Stimulated activated memory B cell treated with anti-CD40 and anti-IgM and Interleukin-4, amounts not matched to agents 10 μg/mL and 1 μg/mL and 100 μg/mL, for 72 hours (primary cell): ENCODE results near the gene MLNR.

Experiments used
- ATAC-seq: fragments of 150-1000 bp; cut with Tn5 transposase; 2 replicates; pipeline ENCODE4 v1.10.0; 2021
- H3K27ac Mint-ChIP-seq: one replicate; pipeline ENCODE4 v1.8.0; 2022; ENCODE audit warnings: mild to moderate bottlenecking, mixed read lengths
- H3K27me3 Mint-ChIP-seq: one replicate; pipeline ENCODE4 v1.8.0; 2022; ENCODE audit warnings: mixed read lengths
- H3K36me3 Mint-ChIP-seq: one replicate; pipeline ENCODE4 v1.8.0; 2022; ENCODE audit warnings: mixed read lengths
- H3K4me1 Mint-ChIP-seq: one replicate; pipeline ENCODE4 v1.8.0; 2022; ENCODE audit warnings: mixed read lengths
- H3K4me3 Mint-ChIP-seq: one replicate; pipeline ENCODE4 v1.8.0; 2022; ENCODE audit warnings: mild to moderate bottlenecking, moderate library complexity, mixed read lengths
- H3K9me3 Mint-ChIP-seq: one replicate; pipeline ENCODE4 v1.8.0; 2022; ENCODE audit warnings: mixed read lengths

MLNR gene, protein sequence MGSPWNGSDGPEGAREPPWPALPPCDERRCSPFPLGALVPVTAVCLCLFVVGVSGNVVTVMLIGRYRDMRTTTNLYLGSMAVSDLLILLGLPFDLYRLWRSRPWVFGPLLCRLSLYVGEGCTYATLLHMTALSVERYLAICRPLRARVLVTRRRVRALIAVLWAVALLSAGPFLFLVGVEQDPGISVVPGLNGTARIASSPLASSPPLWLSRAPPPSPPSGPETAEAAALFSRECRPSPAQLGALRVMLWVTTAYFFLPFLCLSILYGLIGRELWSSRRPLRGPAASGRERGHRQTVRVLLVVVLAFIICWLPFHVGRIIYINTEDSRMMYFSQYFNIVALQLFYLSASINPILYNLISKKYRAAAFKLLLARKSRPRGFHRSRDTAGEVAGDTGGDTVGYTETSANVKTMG

DNA sequence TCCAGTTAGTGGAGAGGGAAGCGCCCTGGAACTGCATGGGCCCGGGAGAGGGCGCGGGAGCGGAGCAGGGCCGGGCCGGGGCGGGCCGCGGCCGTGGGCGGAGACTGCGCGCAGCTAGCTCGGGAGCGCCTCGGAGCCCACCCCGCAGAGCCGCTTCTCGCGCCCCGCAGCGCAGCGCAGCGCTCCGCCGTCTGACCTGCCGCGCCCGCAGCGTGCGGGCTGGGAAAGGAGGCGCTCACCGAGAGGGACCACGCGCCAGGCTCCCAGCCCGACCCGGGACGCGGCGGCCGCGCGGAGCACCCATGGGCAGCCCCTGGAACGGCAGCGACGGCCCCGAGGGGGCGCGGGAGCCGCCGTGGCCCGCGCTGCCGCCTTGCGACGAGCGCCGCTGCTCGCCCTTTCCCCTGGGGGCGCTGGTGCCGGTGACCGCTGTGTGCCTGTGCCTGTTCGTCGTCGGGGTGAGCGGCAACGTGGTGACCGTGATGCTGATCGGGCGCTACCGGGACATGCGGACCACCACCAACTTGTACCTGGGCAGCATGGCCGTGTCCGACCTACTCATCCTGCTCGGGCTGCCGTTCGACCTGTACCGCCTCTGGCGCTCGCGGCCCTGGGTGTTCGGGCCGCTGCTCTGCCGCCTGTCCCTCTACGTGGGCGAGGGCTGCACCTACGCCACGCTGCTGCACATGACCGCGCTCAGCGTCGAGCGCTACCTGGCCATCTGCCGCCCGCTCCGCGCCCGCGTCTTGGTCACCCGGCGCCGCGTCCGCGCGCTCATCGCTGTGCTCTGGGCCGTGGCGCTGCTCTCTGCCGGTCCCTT is at the start of gene MLNR:
Gene MLNR, plus strand, starts transcription at position 303 of the 820 bp plus-strand sequence. Its CDS starts 0 bp downstream, at position 303.
- peak within 1 kb of the TSS; percentile 62 for H3K4me3 Mint-ChIP-seq
- peak within 1 kb of the TSS; percentile 58 for H3K27ac Mint-ChIP-seq
- H3K9me3 Mint-ChIP-seq = peaks cover 7% of the 10 kb centered on the region
- H3K36me3 Mint-ChIP-seq = peaks cover 6% of the 10 kb centered on the region
- peaks cover 12% of the 10 kb centered on the region for H3K4me1 Mint-ChIP-seq
- peak; percentile 44 for ATAC-seq
- H3K27me3 Mint-ChIP-seq = peaks cover 60% of the 10 kb centered on the region

GRCh38 chr13:49171359-49171758 is 48.8 kb upstream of the MLNR start:
- no peaks in the 10 kb centered on the region for H3K27me3 Mint-ChIP-seq
- H3K4me3 Mint-ChIP-seq = no peak overlapping the region
- no peak for ATAC-seq
- H3K36me3 Mint-ChIP-seq = peaks cover 22% of the 10 kb centered on the region
- no peak overlapping the region for H3K27ac Mint-ChIP-seq
- peaks cover under 1% of the 10 kb centered on the region for H3K4me1 Mint-ChIP-seq
- H3K9me3 Mint-ChIP-seq = no peaks in the 10 kb centered on the region

DNA sequence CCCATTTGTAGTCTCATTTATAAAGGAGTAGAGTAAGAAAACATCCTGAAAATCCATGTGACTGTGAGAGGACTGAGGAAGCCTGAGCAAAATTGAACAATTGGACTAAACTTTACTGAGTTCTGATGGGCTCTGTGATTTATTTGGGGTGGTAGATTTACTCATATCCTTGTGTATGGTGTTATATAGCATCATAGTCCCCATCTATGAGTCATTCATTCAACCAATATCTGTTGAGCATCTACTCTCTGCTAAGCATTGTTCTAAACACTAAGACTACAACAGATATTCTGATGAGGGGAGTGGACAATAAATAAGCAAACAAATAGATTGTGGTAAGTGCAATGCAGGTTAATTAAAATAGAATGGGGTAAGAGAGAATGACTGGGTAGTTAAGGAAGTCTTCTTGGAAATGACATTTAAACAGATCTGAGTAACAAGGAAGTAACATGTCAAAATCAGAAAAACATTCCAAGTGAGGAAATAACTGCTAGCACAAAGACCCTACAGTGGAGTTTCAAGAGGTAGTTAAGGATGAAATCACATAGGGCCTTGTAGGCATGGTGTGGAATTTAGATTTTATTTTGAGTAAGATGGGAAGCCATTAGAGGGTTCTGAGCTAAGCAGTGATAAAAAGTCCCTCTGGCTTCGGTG is 36.3 kb upstream of the MLNR start:
- H3K9me3 Mint-ChIP-seq = no peaks in the 10 kb centered on the region
- no peaks in the 10 kb centered on the region for H3K27me3 Mint-ChIP-seq
- ATAC-seq = no peak
- no peak overlapping the region for H3K27ac Mint-ChIP-seq
- no peak overlapping the region for H3K4me3 Mint-ChIP-seq
- no peaks in the 10 kb centered on the region for H3K4me1 Mint-ChIP-seq
- H3K36me3 Mint-ChIP-seq = peaks cover 25% of the 10 kb centered on the region

DNA sequence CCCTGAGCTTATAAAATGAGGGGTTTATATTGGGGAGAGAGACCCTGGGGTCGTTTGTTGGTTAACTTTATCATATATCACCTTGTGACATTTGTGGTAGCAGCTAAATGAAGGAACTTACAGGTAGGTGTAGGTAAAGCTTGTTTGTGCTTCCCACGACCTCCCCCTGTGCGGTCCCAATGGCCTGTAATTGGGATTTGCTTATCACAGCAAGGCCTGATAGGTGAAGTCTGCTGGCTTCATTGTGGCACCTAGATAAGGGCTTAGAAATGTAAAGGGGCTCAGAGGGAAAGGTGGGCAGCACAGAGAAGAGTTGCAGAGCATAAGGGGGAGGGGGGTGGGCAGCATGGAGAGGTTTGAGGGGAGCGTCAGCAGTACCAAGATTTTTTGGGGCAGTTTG is 35.5 kb upstream of the MLNR start:
- no peak for ATAC-seq
- Mint-ChIP-seq H3K4me1 (no peaks in the 10 kb centered on the region), H3K9me3 (no peaks in the 10 kb centered on the region), H3K36me3 (peaks cover 21% of the 10 kb centered on the region), H3K27me3 (no peaks in the 10 kb centered on the region), H3K27ac (no peak overlapping the region), H3K4me3 (no peak overlapping the region)

- H3K27ac Mint-ChIP-seq = no peak overlapping the region
Observed at GRCh38 chr13:49185264-49185663, 34.9 kb upstream of the MLNR start.

GRCh38 chr13:49190901-49191300 is 29.2 kb upstream of the MLNR start:
- Mint-ChIP-seq H3K27me3 (no peaks in the 10 kb centered on the region), H3K27ac (no peak overlapping the region), H3K36me3 (peaks cover 22% of the 10 kb centered on the region), H3K9me3 (no peaks in the 10 kb centered on the region), H3K4me1 (no peaks in the 10 kb centered on the region), H3K4me3 (no peak overlapping the region)
- no peak for ATAC-seq

More at GRCh38 chr13:49185264-49185663, 34.9 kb upstream of the MLNR start:
- peak; percentile 95 for ATAC-seq
- Mint-ChIP-seq H3K4me1 (no peaks in the 10 kb centered on the region), H3K4me3 (no peak overlapping the region), H3K36me3 (peaks cover 17% of the 10 kb centered on the region), H3K9me3 (no peaks in the 10 kb centered on the region), H3K27me3 (no peaks in the 10 kb centered on the region)

DNA sequence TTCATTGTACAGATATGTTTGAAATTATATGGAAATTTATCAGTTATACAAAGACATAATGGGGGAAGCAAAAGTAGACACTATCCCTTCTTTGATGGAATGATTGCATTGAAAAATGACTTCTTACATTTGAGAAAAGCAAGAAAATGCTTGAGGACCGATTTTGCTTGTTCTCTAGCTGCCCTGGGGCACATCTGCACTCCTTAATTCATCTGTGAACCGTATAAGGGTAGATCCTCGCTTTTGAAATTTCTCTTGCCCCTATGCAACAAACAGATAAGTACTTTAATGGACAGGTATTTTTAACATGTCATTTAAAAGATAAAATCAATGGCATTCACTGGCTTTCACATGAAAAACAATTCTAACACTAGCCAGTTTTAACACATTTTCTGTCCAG is 13.5 kb upstream of the MLNR start:
- H3K36me3 Mint-ChIP-seq = peaks cover 42% of the 10 kb centered on the region
- no peak for ATAC-seq
- no peak overlapping the region for H3K27ac Mint-ChIP-seq

GRCh38 chr13:49208619-49209018 is 11.5 kb upstream of the MLNR start:
- Mint-ChIP-seq H3K4me3 (no peak overlapping the region), H3K36me3 (peaks cover 45% of the 10 kb centered on the region), H3K4me1 (peaks cover 2% of the 10 kb centered on the region), H3K27ac (no peak overlapping the region), H3K27me3 (no peaks in the 10 kb centered on the region), H3K9me3 (no peaks in the 10 kb centered on the region)
- no peak for ATAC-seq

More for the DNA sequence above, 13.5 kb upstream of the MLNR start:
- H3K4me1 Mint-ChIP-seq = no peaks in the 10 kb centered on the region
- no peaks in the 10 kb centered on the region for H3K27me3 Mint-ChIP-seq
- H3K4me3 Mint-ChIP-seq = no peak overlapping the region
- no peaks in the 10 kb centered on the region for H3K9me3 Mint-ChIP-seq

GRCh38 chr13:49210114-49210513 is 10.0 kb upstream of the MLNR start:
- ATAC-seq = no peak
- H3K27ac Mint-ChIP-seq = no peak overlapping the region
- no peaks in the 10 kb centered on the region for H3K27me3 Mint-ChIP-seq
- H3K9me3 Mint-ChIP-seq = no peaks in the 10 kb centered on the region
- peaks cover 30% of the 10 kb centered on the region for H3K36me3 Mint-ChIP-seq
- H3K4me3 Mint-ChIP-seq = no peak overlapping the region
- peaks cover 17% of the 10 kb centered on the region for H3K4me1 Mint-ChIP-seq

GRCh38 chr13:49210669-49211068 is 9.5 kb upstream of the MLNR start:
- Mint-ChIP-seq H3K4me1 (peaks cover 19% of the 10 kb centered on the region), H3K9me3 (no peaks in the 10 kb centered on the region), H3K27ac (no peak overlapping the region), H3K36me3 (peaks cover 24% of the 10 kb centered on the region), H3K27me3 (no peaks in the 10 kb centered on the region), H3K4me3 (no peak overlapping the region)
- ATAC-seq = no peak

DNA sequence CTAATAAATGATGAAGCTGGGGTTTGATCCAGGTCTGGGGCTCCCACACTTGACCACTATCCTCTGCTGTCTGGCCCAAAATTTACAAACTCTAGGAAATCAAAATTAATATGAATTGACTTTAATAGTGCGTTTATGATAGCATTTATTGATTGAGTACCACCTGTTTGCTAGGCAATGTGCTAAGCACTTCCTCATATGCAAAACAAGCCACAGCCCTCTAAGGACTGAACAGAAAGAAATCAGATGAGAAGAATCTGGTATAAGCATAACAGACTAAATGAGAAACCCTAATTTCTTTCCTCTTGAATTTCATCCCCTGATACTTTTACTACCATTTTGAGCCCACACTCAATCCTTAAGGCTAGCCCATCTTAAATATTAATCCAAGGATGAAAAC is 6.6 kb upstream of the MLNR start:
- Mint-ChIP-seq H3K4me3 (no peak overlapping the region), H3K4me1 (peaks cover 19% of the 10 kb centered on the region), H3K9me3 (peaks cover 7% of the 10 kb centered on the region), H3K27me3 (peaks cover 23% of the 10 kb centered on the region), H3K27ac (no peak overlapping the region), H3K36me3 (peaks cover 23% of the 10 kb centered on the region)
- ATAC-seq = no peak

DNA sequence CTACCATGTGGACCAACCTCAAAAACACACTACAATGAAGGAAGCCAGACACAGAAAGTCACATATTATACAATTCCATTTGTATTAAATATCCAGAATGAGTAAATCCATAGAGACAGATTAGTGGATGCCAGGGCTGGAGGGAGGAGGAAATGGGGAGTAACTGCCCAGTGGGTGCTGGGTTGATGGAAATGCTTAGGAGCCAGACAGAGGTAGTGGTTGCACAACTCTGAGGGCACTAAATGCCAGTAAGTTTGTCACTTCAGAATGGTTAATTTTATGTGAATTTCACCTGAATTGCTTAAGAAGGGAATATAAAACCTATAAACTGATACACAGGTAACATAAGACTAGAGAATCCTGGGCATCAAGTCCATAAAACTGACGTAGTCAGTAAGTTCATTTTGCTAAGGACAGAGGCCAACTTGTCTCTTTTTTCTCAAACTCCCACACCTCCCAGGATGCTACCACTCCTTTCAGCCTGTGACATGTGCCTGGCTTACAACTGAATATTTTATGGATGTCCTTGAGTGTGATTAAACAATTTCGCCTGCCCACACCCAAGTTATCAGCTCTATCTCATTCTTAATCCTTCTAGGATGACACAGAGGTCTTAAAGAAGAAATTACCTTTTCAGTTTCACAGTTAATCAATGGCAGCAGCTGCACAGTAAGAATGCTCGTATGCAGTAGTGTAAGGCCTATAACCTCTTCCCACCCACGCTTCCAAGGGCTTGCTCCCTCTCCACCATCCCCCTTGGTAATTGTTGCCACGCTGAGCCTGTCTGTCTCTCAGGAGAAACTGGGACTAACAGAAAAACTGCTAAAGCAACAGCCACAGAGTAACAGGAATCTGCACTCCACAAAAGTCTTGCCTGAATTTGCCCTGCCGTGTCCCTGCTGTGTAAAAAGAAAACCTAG is 5.9 kb upstream of the MLNR start:
- no peak overlapping the region for H3K4me3 Mint-ChIP-seq
- peaks cover 23% of the 10 kb centered on the region for H3K36me3 Mint-ChIP-seq
- peaks cover 30% of the 10 kb centered on the region for H3K27me3 Mint-ChIP-seq

DNA sequence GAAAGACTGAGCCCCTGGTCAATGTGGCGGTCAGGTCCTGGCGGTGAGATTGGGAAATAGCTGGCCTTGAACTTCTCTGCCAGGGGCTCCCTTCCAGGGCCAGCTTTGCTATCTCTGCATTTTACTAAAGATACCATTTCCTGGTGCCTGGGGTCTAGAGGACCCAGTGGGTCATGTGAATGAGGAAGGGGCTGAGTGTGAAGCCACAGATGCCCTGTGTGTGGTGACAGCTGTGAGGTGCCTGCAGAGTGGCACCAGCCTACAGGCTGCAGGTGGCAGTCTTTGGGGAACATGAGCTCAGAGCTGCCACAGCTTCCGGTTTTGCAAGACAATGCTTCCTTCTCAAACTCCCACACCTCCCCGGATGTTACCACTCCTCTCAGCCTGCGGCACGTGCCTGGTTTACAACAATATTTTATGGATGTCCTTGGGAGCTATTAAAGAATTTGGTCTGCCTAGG is 5.2 kb upstream of the MLNR start:
- H3K4me1 Mint-ChIP-seq = peaks cover 26% of the 10 kb centered on the region
- peak; percentile 72 for ATAC-seq
- no peak overlapping the region for H3K27ac Mint-ChIP-seq
- H3K9me3 Mint-ChIP-seq = peaks cover 7% of the 10 kb centered on the region
- peaks cover 36% of the 10 kb centered on the region for H3K27me3 Mint-ChIP-seq
- H3K36me3 Mint-ChIP-seq = peaks cover 18% of the 10 kb centered on the region
- no peak overlapping the region for H3K4me3 Mint-ChIP-seq

More for the DNA sequence above, 5.9 kb upstream of the MLNR start:
- Mint-ChIP-seq H3K9me3 (peaks cover 7% of the 10 kb centered on the region), H3K27ac (no peak overlapping the region), H3K4me1 (peaks cover 21% of the 10 kb centered on the region)
- no peak for ATAC-seq

- Mint-ChIP-seq H3K27me3 (peaks cover 47% of the 10 kb centered on the region), H3K9me3 (peaks cover 7% of the 10 kb centered on the region), H3K4me1 (peaks cover 29% of the 10 kb centered on the region), H3K27ac (no peak overlapping the region), H3K36me3 (peaks cover 13% of the 10 kb centered on the region), H3K4me3 (no peak overlapping the region)
- ATAC-seq = no peak
Observed at GRCh38 chr13:49216334-49216733, 3.8 kb upstream of the MLNR start.
